GM13977 (cell line): ENCODE measurements around the gene LNPK.
"Not testable (repeated sequence)": the region's sequence is repeated elsewhere in the genome, so short reads cannot be mapped to it uniquely, and the experiment has no call there.

ENCODE experiments used
- DNase-seq: peaks from one replicate; pipeline ENCODE4 v3.0.0; 2012; ENCODE audit warnings: low spot score
- CTCF ChIP-seq: IDR thresholded peaks from 2 replicates; pipeline ENCODE4 v1.5.1; 2012; ENCODE audit warnings: mild to moderate bottlenecking, control low read depth; ENCODE audit not compliant: insufficient read depth; ENCODE audit errors: extremely low read depth, missing control alignments
- in situ Hi-C: fragments of 300-500 bp; cut with MboI; formaldehyde crosslinking; loops from one replicate; pipeline ENCODE4 v1.12.0; 2022; ENCODE audit warnings: low sequenced_read_pairs, low pct_unique_long_range_greater_than_20kb, mixed read lengths, inconsistent platforms; ENCODE audit not compliant: unreplicated experiment

LNPK gene

GRCh38 chr2:175922160-175922559 lies 79.9 kb downstream of the LNPK start:
- in situ Hi-C loops, result no loop called here
- no peak for TF ChIP-seq CTCF
- no peak for DNase-seq

- in situ Hi-C loops, result no loop called here
- no peak for TF ChIP-seq CTCF
- DNase-seq, result no peak
Measured at GRCh38 chr2:175918935-175919334, 83.1 kb downstream of the LNPK start.

GRCh38 chr2:175914846-175915245 lies 87.2 kb downstream of the LNPK start:
- TF ChIP-seq CTCF, result no peak
- no peak for DNase-seq
- in situ Hi-C loops, result no loop called here

GRCh38 chr2:175913849-175914743 lies 88.0 kb downstream of the LNPK start:
- DNase-seq, in situ Hi-C loops: not testable (repeated sequence)

- DNase-seq, in situ Hi-C loops: not testable (repeated sequence)
Measured at GRCh38 chr2:175913267-175913666, 88.8 kb downstream of the LNPK start.

- DNase-seq, result no peak
- in situ Hi-C loops, result no loop called here
- no peak for TF ChIP-seq CTCF
Measured at GRCh38 chr2:175904035-175904434, 98.0 kb downstream of the LNPK start.

GRCh38 chr2:175903384-175903936 lies 98.6 kb downstream of the LNPK start:
- no peak for TF ChIP-seq CTCF
- in situ Hi-C loops, result no loop called here

GRCh38 chr2:175895957-175896356 lies 106.1 kb downstream of the LNPK start:
- in situ Hi-C loops, result not testable (repeated sequence)

More at GRCh38 chr2:175903384-175903936, 98.6 kb downstream of the LNPK start:
- DNase-seq, result no peak

More at GRCh38 chr2:175895957-175896356, 106.1 kb downstream of the LNPK start:
- DNase-seq, result not testable (repeated sequence)
